ENCODE results near the gene HHIPL1. TPM values are rescaled to one million over a fixed set of nuclear protein-coding genes. Genes with fewer than 3 reads are reported as not detected.

HHIPL1 gene
- total RNA-seq, 4 donors from 2014 or later: 2.7 to 9.6 (median 3.7) TPM

DNA sequence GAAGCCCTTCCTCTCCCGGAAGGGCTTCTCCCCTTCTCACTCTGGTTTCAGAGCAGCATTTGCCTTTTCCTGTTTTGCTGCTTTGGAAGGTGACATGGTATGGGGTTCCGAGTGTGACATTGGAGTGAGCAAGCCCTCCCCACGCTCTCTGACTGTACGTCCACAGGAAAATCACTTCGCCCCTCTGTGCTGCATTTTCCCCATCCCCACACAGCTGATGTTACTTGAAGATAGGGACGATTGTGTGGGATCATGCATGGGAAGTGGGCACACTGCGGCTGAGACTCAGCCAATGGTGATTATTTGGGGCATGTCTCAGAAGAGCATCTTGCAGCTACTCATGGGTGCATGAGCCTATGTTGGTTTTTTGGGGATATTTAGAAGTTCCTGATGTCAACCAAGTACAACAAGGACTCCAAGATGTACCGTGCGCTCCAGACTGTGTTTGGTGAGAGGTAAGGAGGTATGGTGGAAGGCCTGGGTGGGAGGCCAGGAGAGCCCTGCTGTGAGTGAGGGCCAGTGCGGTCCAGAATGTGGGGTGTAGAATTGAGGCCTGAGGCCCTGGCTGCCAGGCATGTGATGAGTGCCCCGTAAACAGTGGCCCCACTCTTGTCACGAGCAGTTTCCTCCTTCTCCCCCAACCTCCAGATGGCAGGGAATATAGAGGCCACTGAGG lies 54.3 kb downstream of the HHIPL1 start:
- peaks cover 0 to 23% of the 10 kb centered on the region in 2 donors for H3K36me3 ChIP-seq
- no peaks in the 10 kb centered on the region for H3K4me1 ChIP-seq
- H3K4me3 ChIP-seq: no peak overlapping the region
- no peak for ATAC-seq
- no peak overlapping the region for H3K27ac ChIP-seq
- WGBS, 2 donors (ENCODE audit: low coverage in 1 of 2): 82 to 91% methylated on average over 9 to 11 of the region's 12 CpGs
- no peak for TF ChIP-seq POLR2AphosphoS5 (IDR thresholded peaks at IDR 0.05)
- TF ChIP-seq, protein P1, sequence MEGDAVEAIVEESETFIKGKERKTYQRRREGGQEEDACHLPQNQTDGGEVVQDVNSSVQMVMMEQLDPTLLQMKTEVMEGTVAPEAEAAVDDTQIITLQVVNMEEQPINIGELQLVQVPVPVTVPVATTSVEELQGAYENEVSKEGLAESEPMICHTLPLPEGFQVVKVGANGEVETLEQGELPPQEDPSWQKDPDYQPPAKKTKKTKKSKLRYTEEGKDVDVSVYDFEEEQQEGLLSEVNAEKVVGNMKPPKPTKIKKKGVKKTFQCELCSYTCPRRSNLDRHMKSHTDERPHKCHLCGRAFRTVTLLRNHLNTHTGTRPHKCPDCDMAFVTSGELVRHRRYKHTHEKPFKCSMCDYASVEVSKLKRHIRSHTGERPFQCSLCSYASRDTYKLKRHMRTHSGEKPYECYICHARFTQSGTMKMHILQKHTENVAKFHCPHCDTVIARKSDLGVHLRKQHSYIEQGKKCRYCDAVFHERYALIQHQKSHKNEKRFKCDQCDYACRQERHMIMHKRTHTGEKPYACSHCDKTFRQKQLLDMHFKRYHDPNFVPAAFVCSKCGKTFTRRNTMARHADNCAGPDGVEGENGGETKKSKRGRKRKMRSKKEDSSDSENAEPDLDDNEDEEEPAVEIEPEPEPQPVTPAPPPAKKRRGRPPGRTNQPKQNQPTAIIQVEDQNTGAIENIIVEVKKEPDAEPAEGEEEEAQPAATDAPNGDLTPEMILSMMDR (IDR thresholded peaks at IDR 0.05): no peak
- no peak for TF ChIP-seq EP300 (IDR thresholded peaks at IDR 0.05)
- TF ChIP-seq POLR2A (IDR thresholded peaks at IDR 0.05): no peak
- H3K27me3 ChIP-seq: no peaks in the 10 kb centered on the region
- H3K9me3 ChIP-seq: peaks cover 0 to 13% (median 2%) of the 10 kb centered on the region in 3 donors

DNA sequence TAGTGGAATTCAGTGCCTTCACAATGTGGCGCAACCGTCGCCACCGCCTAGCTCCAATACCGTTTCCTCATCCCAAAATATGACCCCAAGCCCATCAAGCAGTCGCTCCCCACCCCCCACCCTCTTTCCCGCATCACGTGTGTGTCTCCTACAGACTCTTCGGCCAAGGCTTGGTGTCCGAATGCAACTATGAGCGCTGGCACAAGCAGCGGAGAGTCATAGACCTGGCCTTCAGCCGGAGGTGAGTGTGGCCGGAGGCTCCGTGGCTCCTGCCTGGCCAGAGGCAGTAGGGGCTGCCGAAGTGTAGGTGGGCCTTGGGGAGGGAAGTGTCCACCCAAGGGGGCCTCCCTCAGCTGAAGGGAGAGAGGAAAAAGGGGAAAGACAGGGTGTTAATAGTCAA lies 54.9 kb downstream of the HHIPL1 start:
- H3K27ac ChIP-seq: no peak overlapping the region
- no peaks in the 10 kb centered on the region for H3K27me3 ChIP-seq
- no peak for TF ChIP-seq POLR2A (IDR thresholded peaks at IDR 0.05)
- no peak for TF ChIP-seq EP300 (IDR thresholded peaks at IDR 0.05)
- no peak for TF ChIP-seq POLR2AphosphoS5 (IDR thresholded peaks at IDR 0.05)
- TF ChIP-seq, protein P1 (IDR thresholded peaks at IDR 0.05): no peak
- ATAC-seq: no peak
- WGBS, 2 donors (ENCODE audit: low coverage in 1 of 2): 92 to 94% methylated on average over 7 to 13 of the region's 16 CpGs
- no peak overlapping the region for H3K4me3 ChIP-seq
- H3K4me1 ChIP-seq: no peaks in the 10 kb centered on the region
- H3K9me3 ChIP-seq: peaks cover 0 to 13% (median 2%) of the 10 kb centered on the region in 3 donors
- H3K36me3 ChIP-seq: peaks cover 0 to 23% of the 10 kb centered on the region in 2 donors

DNA sequence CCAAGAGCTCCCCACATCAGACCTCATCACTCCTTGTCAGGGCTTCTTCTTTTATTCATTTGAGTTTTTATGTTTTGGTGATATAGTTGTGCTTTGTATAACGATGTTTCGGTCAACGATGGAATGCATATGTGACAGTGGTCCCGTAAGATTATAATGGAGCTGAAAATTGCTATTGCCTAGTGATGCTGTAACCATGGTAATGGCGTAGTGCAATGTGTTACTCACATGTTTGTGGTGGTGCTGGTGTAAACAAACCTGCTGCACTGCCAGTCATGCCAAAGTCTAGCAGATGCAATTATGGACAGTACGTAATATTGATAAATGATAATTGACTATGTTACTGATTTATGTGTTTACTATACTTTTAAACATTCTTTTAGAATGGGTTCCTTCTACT lies 55.5 kb downstream of the HHIPL1 start:
- Histone ChIP-seq H3K36me3 (peaks cover 0 to 23% of the 10 kb centered on the region in 2 donors), H3K9me3 (peaks cover 0 to 13% (median 2%) of the 10 kb centered on the region in 3 donors), H3K27me3 (no peaks in the 10 kb centered on the region), H3K27ac (no peak overlapping the region), H3K4me1 (no peaks in the 10 kb centered on the region), H3K4me3 (no peak overlapping the region)
- no peak for ATAC-seq
- WGBS, 2 donors (ENCODE audit: low coverage in 1 of 2): 86 to 92% methylated on average over 5 to 6 of the region's 6 CpGs
- TF ChIP-seq EP300 (IDR thresholded peaks at IDR 0.05): no peak
- no peak for TF ChIP-seq POLR2AphosphoS5 (IDR thresholded peaks at IDR 0.05)

DNA sequence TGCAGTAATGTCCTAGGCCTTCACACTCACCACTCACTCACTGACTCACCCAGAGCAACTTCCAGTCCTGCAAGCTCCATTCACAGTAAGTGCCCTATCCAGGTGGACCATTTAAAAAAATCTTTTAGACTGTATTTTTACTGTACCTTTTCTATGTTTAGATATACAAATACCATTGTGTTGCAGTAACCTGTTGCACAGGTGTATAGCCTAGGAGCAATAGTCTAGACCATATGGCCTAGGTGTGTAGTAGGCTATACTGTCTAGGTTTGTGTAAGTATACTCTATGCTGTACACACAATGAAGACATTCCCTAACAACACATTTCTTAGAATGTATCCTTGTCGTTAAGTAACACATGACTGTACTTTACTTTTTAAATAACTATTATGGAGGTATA lies 56.3 kb downstream of the HHIPL1 start:
- H3K4me1 ChIP-seq: no peaks in the 10 kb centered on the region
- no peak for ATAC-seq
- peaks cover 0 to 23% of the 10 kb centered on the region in 2 donors for H3K36me3 ChIP-seq
- H3K4me3 ChIP-seq: no peak overlapping the region
- H3K27me3 ChIP-seq: no peaks in the 10 kb centered on the region
- TF ChIP-seq, protein P1 (IDR thresholded peaks at IDR 0.05): no peak
- TF ChIP-seq POLR2AphosphoS5 (IDR thresholded peaks at IDR 0.05): no peak
- TF ChIP-seq POLR2A (IDR thresholded peaks at IDR 0.05): no peak
- no peak for TF ChIP-seq EP300 (IDR thresholded peaks at IDR 0.05)
- 89 to 93% methylated on average over 1 of the region's 1 CpG for WGBS, 2 donors (ENCODE audit: low coverage in 1 of 2)
- peaks cover 0 to 13% (median 2%) of the 10 kb centered on the region in 3 donors for H3K9me3 ChIP-seq
- H3K27ac ChIP-seq: no peak overlapping the region

DNA sequence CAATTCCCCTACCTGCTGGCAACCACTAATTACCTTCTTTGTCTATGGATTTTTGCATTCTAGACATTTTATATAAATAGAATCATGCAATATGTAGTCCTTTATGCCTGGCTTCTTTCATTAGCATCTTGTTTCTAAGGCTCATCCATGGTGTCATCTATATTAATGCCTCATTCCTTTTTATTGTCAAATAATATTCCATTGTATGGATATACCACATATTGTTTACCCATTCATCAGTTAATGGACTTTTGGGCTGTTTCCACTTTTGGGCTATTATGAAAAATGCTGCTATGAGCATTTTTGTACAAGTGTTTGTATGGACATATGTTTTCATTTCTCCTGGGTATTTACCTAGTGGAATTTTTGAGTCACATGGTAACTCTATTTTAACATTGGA lies 57.2 kb downstream of the HHIPL1 start:
- Histone ChIP-seq H3K27me3 (no peaks in the 10 kb centered on the region), H3K4me1 (no peaks in the 10 kb centered on the region), H3K27ac (no peak overlapping the region), H3K9me3 (peaks cover 0 to 13% (median 2%) of the 10 kb centered on the region in 3 donors), H3K4me3 (no peak overlapping the region), H3K36me3 (peaks cover 0 to 23% of the 10 kb centered on the region in 2 donors)
- ATAC-seq: no peak
- TF ChIP-seq EP300 (IDR thresholded peaks at IDR 0.05) (no peak), POLR2AphosphoS5 (IDR thresholded peaks at IDR 0.05) (no peak)

DNA sequence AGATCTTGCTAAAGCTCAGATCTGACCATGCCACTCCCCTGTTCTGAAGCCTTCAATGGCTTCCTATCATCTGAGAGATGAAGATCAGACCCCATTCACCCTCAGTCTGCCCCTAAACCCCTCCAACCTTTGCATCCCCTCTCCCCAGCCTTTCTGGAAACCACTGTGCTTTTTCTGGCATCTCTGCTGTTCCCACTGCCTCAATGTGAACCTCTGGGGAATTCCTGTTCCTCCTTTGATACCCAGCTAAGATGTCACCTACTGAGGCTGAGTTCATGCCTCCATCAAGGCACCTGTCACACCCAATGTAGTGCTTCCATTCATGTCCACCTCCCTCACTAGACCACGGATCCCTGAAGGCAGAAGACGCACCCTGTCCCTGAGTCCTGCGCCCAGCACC lies 58.5 kb downstream of the HHIPL1 start:
- TF ChIP-seq POLR2AphosphoS5 (IDR thresholded peaks at IDR 0.05) (no peak), EP300 (IDR thresholded peaks at IDR 0.05) (no peak), POLR2A (IDR thresholded peaks at IDR 0.05) (no peak)
- TF ChIP-seq, protein P1 (IDR thresholded peaks at IDR 0.05): no peak

More for the DNA sequence above, 58.5 kb downstream of the HHIPL1 start:
- Histone ChIP-seq H3K4me1 (no peaks in the 10 kb centered on the region), H3K27ac (no peak overlapping the region), H3K4me3 (no peak overlapping the region), H3K27me3 (no peaks in the 10 kb centered on the region), H3K9me3 (peaks cover 0 to 13% (median 2%) of the 10 kb centered on the region in 3 donors), H3K36me3 (peaks cover 0 to 29% of the 10 kb centered on the region in 2 donors)
- 100% methylated on average over 2 of the region's 3 CpGs; no CpG with 5 or more reads in 1 of the 2 donors for WGBS, 2 donors (ENCODE audit: low coverage in 1 of 2)
- no peak for ATAC-seq
